ENCODE results near the gene AGPAT2. TPM values are rescaled to one million over a fixed set of nuclear protein-coding genes. Genes with fewer than 3 reads are reported as not detected.

The AGPAT2 gene
- total RNA-seq, 1 donor from 2014 or later = 129 TPM

- H3K27ac ChIP-seq = no peak overlapping the region
- no peak for TF ChIP-seq CTCF (IDR thresholded peaks at IDR 0.05)
- no peak overlapping the region for H3K4me3 ChIP-seq
- H3K9me3 ChIP-seq = no peaks in the 10 kb centered on the region
- peaks cover 8 to 11% of the 10 kb centered on the region in 2 donors for H3K4me1 ChIP-seq
- H3K36me3 ChIP-seq = peaks cover 44 to 48% of the 10 kb centered on the region in 2 donors
- intact Hi-C loops (cut with DNase I) = no loop called here
- H3K27me3 ChIP-seq = no peaks in the 10 kb centered on the region
- no peak for DNase-seq (ENCODE audit: low spot score in 2 of 2)
Observed at GRCh38 chr9:136722969-136723356, 35.7 kb upstream of the AGPAT2 start.

GRCh38 chr9:136722093-136722968, 35.1 kb upstream of the AGPAT2 start:
- H3K27ac ChIP-seq = no peak overlapping the region
- H3K4me3 ChIP-seq = no peak overlapping the region
- DNase-seq (ENCODE audit: low spot score in 2 of 2) = no peak
- TF ChIP-seq CTCF (IDR thresholded peaks at IDR 0.05) = no peak
- no peaks in the 10 kb centered on the region for H3K27me3 ChIP-seq
- peaks cover 8 to 10% of the 10 kb centered on the region in 2 donors for H3K4me1 ChIP-seq
- intact Hi-C loops (cut with DNase I) = no loop called here
- no peaks in the 10 kb centered on the region for H3K9me3 ChIP-seq
- H3K36me3 ChIP-seq = peaks cover 44 to 48% of the 10 kb centered on the region in 2 donors

- no peak for DNase-seq (ENCODE audit: low spot score in 2 of 2)
- peaks cover 1 to 2% of the 10 kb centered on the region in 2 donors for H3K4me1 ChIP-seq
- H3K27ac ChIP-seq = no peak overlapping the region
Observed at GRCh38 chr9:136721339-136722092, 34.3 kb upstream of the AGPAT2 start.

GRCh38 chr9:136720898-136721338, 33.7 kb upstream of the AGPAT2 start:
- TF ChIP-seq CTCF (IDR thresholded peaks at IDR 0.05) = no peak
- H3K27me3 ChIP-seq = no peaks in the 10 kb centered on the region
- intact Hi-C loops (cut with DNase I) = no loop called here
- H3K9me3 ChIP-seq = no peaks in the 10 kb centered on the region
- no peak overlapping the region for H3K4me3 ChIP-seq
- DNase-seq (ENCODE audit: low spot score in 2 of 2) = no peak
- H3K36me3 ChIP-seq = peaks cover 40 to 41% of the 10 kb centered on the region in 2 donors
- H3K4me1 ChIP-seq = no peaks in the 10 kb centered on the region
- no peak overlapping the region for H3K27ac ChIP-seq

More at GRCh38 chr9:136721339-136722092, 34.3 kb upstream of the AGPAT2 start:
- H3K36me3 ChIP-seq = peaks cover 44 to 46% of the 10 kb centered on the region in 2 donors
- H3K4me3 ChIP-seq = no peak overlapping the region
- intact Hi-C loops (cut with DNase I) = no loop called here
- no peaks in the 10 kb centered on the region for H3K27me3 ChIP-seq
- no peaks in the 10 kb centered on the region for H3K9me3 ChIP-seq
- no peak for TF ChIP-seq CTCF (IDR thresholded peaks at IDR 0.05)

- intact Hi-C loops (cut with DNase I) = no loop called here
- no peak for DNase-seq (ENCODE audit: low spot score in 2 of 2)
- Histone ChIP-seq H3K4me3 (no peak overlapping the region), H3K9me3 (no peaks in the 10 kb centered on the region), H3K36me3 (peaks cover 34 to 36% of the 10 kb centered on the region in 2 donors), H3K27ac (no peak overlapping the region), H3K27me3 (no peaks in the 10 kb centered on the region), H3K4me1 (no peaks in the 10 kb centered on the region)
- TF ChIP-seq CTCF (IDR thresholded peaks at IDR 0.05) = no peak
Observed at GRCh38 chr9:136720251-136720897, 33.1 kb upstream of the AGPAT2 start.

Data from ascending aorta (tissue), 2 donors.